Adipocyte (in vitro differentiated cells): ENCODE measurements around the gene RNASE7.
A peak's percentile ranks its signal among the peaks of the same experiment; 100 is the strongest.
"Not testable (repeated sequence)": the region's sequence is repeated elsewhere in the genome, so short reads cannot be mapped to it uniquely, and the experiment has no call there.

ENCODE experiments used
- DNase-seq: peaks from one replicate; pipeline ENCODE4 v3.0.0-alpha.2; 2015; ENCODE audit warnings: low read depth
- H3K27me3 ChIP-seq: replicated peaks from 2 replicates; pipeline ENCODE4 v1.7.0; 2013; ENCODE audit warnings: mild to moderate bottlenecking, low read length, moderate library complexity; ENCODE audit not compliant: control insufficient read depth, insufficient read depth
- H3K36me3 ChIP-seq: 2 replicates; pipeline ENCODE4 v1.7.0; 2013; ENCODE audit warnings: low read length, mild to moderate bottlenecking, moderate library complexity; ENCODE audit not compliant: control insufficient read depth, insufficient read depth, severe bottlenecking
- H3K4me1 ChIP-seq: 2 replicates; pipeline ENCODE4 v1.7.0; 2013; ENCODE audit warnings: mild to moderate bottlenecking, low read length, moderate library complexity; ENCODE audit not compliant: control insufficient read depth, insufficient read depth
- H3K4me3 ChIP-seq: 2 replicates; pipeline ENCODE4 v1.7.0; 2013; ENCODE audit warnings: mild to moderate bottlenecking, low read length, moderate library complexity
- H3K9ac ChIP-seq: 2 replicates; pipeline ENCODE4 v1.7.0; 2013; ENCODE audit warnings: mild to moderate bottlenecking, low read length, moderate library complexity
- H3K9me3 ChIP-seq: 2 replicates; pipeline ENCODE4 v1.7.0; 2013; ENCODE audit warnings: mild to moderate bottlenecking, low read length, moderate library complexity; ENCODE audit not compliant: control insufficient read depth

The RNASE7 gene

DNA sequence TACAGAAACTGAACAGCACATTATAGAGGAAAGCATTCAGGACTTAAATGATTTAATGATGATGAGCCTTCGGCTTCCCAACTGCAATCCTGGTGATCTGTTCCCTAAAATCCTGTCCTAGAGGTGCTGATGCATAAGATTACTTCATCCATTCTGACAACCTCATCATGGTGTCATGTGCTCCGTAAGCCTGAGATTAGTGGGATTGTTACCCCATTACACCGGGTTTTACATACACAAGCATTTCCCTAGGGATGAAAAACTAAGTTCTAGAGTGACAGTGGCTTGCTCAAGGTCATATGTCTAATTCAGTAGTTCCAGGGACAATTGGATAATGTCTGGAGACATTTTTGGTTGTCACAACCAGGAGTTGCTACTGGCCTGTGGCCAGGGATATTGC is 5.0 kb upstream of the RNASE7 start:
- Histone ChIP-seq H3K4me1 (peaks cover 26% of the 10 kb centered on the region), H3K9me3 (no peaks in the 10 kb centered on the region), H3K4me3 (no peak overlapping the region), H3K27me3 (peaks cover 19% of the 10 kb centered on the region), H3K9ac (no peak overlapping the region), H3K36me3 (no peaks in the 10 kb centered on the region)
- DNase-seq = no peak

DNA sequence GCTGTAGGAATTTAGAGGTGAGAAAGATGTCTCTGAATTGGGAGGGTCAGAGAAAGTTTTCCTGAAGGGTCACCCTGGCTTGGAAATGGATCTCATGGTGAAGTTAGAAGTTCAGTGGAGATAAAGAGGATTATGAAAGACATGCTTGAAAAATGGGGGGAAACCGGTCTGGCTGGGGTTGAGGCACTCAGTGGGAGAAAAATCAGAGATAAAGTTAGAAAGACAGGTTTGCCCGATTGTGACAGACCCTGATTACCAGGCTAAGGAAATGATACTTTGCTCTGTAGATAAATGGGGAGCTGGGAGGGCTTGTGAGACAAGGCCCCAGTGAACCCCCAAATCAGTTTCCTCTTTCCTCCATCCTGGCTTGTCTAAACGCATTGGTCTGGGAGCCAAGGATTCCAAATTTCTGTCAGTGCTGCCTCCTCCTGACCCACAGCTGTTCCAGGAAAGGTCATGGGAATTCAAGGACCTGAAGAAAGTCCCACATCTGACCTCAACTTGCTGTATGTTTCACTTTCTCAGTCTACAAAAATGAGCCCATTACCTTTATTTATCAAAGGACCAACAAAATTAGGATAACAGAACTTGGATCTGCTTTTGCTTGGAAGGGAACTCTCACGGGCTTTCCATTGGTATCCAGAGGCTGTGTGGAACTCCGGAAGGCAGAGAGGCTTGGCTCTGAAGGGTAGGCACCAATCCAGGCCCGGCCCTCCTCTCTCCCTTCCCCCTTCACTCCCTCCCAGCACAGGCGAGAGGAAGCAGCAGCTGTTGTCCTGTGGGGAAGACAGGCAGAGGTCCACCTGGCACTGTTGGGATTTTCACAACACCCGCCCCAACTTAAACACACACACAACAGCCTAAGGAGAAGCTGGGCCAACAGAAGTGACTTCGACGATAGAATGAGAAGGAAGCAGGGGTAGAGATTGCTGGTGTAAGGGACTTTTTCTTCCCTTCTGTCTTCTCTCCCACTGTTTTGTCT is 3.4 kb upstream of the RNASE7 start:
- Histone ChIP-seq H3K9me3 (no peaks in the 10 kb centered on the region), H3K27me3 (peaks cover 10% of the 10 kb centered on the region), H3K36me3 (no peaks in the 10 kb centered on the region), H3K9ac (peak overlapping the region; percentile 50), H3K4me1 (peaks cover 39% of the 10 kb centered on the region), H3K4me3 (no peak overlapping the region)
- DNase-seq = no peak

DNA sequence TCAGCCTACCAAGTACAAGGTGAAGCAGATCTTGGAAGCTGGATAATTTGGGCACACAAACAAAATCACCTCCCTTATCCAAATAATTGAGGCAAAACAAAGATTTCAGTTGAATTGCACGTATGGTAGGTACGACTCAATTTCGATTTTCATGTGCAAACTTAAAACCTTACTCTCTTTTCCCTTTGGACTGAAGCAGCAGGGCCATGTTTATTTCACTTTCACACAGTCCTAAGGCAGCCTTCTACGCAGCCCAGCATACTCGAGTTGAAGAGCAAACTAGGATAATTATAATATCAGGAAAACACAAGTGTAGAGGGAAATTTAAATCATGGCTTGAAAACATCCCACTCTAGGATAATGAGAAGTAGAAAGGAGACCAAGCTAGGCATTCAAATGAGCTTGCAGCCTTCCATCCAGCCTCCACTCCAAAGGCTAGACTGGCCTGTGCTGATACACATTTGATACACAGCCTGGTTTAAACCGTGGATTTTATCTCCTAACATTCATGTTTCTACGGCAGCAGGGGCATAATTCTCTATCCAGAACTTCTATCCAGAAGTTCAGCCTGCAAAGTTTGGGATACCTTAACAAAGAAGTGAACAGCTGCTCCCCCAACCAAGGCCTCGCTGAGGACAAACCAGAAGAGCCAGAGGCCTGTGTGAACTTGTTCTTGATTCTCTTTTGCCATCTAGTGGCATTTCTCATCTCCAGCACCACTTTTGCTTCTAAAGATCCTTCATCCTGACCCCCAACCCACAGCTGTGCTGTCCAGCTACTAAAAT is 2.4 kb upstream of the RNASE7 start:
- H3K9ac ChIP-seq = peak overlapping the region; percentile 50
- no peaks in the 10 kb centered on the region for H3K27me3 ChIP-seq
- DNase-seq = peak; percentile 88
- peaks cover 48% of the 10 kb centered on the region for H3K4me1 ChIP-seq
- H3K9me3 ChIP-seq = no peaks in the 10 kb centered on the region
- no peak overlapping the region for H3K4me3 ChIP-seq
- no peaks in the 10 kb centered on the region for H3K36me3 ChIP-seq

DNA sequence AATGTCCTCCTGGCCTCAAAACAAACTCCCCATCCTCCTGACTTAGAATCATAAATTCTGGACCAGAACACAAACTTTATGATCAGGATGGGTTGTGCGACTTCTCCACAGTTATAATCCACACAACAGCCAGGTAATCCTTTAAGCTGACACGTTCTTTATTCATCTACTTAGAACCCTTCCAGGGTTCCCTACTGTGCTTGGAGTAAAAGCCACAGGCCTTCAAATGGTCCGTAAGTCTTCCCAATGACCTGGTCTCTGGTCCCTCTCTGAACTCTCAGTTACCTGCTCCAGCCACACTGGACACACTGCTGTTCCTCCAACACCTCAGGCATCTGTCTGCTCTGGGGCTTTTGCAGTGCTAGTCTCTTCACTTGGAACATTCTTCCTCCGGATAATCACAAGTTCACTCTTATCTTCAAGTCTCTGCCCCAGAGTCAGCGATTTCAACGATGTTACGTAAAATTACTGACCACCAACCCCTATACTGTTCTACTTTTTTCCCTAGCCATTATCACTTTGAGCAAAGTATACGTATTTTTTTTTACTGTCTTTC is 1.7 kb upstream of the RNASE7 start:
- peaks cover 50% of the 10 kb centered on the region for H3K4me1 ChIP-seq
- no peaks in the 10 kb centered on the region for H3K27me3 ChIP-seq
- no peak overlapping the region for H3K4me3 ChIP-seq
- DNase-seq = no peak
- H3K9ac ChIP-seq = peak overlapping the region; percentile 50
- H3K9me3 ChIP-seq = no peaks in the 10 kb centered on the region
- no peaks in the 10 kb centered on the region for H3K36me3 ChIP-seq

DNA sequence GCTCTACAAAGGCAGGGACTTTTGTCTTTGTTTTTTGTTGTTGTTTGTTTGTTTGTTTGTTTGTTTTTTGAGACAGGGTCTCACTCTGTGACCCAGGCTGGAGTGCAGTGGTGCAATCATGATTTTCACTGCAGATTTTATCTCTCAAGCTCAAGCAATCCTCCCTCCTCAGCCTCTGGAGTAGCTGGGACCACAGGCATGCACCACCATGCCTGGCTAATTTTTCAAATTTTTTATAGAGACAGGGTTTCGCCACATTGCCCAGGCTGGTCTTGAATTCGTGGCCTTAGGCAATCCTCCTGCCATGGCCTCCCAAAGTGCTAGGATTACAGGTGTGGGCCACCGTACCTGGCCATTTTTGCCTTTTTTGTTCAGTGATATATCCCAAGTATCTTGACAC is 1.2 kb upstream of the RNASE7 start:
- H3K27me3 ChIP-seq, H3K36me3 ChIP-seq, H3K9me3 ChIP-seq, H3K9ac ChIP-seq, H3K4me3 ChIP-seq: not testable (repeated sequence)
- H3K4me1 ChIP-seq = peaks cover 50% of the 10 kb centered on the region
- peak; percentile 25 for DNase-seq

DNA sequence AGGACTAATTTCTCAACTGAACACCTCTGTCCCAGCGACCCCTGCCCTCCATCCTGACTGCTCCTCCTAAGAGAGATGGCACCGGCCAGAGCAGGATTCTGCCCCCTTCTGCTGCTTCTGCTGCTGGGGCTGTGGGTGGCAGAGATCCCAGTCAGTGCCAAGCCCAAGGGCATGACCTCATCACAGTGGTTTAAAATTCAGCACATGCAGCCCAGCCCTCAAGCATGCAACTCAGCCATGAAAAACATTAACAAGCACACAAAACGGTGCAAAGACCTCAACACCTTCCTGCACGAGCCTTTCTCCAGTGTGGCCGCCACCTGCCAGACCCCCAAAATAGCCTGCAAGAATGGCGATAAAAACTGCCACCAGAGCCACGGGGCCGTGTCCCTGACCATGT is 756 bp downstream of the RNASE7 start:
- Histone ChIP-seq H3K4me1 (peaks cover 56% of the 10 kb centered on the region), H3K27me3 (no peaks in the 10 kb centered on the region), H3K9me3 (no peaks in the 10 kb centered on the region), H3K4me3 (no peak overlapping the region), H3K9ac (no peak overlapping the region), H3K36me3 (no peaks in the 10 kb centered on the region)
- no peak for DNase-seq

DNA sequence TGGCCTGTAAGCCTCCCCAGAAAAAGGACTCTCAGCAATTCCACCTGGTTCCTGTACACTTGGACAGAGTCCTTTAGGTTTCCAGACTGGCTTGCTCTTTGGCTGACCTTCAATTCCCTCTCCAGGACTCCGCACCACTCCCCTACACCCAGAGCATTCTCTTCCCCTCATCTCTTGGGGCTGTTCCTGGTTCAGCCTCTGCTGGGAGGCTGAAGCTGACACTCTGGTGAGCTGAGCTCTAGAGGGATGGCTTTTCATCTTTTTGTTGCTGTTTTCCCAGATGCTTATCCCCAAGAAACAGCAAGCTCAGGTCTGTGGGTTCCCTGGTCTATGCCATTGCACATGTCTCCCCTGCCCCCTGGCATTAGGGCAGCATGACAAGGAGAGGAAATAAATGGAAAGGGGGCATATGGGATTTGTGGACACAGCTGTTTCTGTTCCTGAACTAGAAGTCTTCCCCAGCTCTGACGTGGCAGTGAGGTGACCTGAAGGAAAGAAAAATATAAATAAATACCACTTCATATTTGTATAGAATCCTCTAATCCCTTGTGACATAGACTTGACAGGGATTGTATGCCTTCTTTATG is 1.3 kb downstream of the RNASE7 start:
- Histone ChIP-seq H3K4me3 (no peak overlapping the region), H3K27me3 (no peaks in the 10 kb centered on the region), H3K36me3 (no peaks in the 10 kb centered on the region), H3K9me3 (no peaks in the 10 kb centered on the region), H3K9ac (no peak overlapping the region), H3K4me1 (peaks cover 58% of the 10 kb centered on the region)
- no peak for DNase-seq

DNA sequence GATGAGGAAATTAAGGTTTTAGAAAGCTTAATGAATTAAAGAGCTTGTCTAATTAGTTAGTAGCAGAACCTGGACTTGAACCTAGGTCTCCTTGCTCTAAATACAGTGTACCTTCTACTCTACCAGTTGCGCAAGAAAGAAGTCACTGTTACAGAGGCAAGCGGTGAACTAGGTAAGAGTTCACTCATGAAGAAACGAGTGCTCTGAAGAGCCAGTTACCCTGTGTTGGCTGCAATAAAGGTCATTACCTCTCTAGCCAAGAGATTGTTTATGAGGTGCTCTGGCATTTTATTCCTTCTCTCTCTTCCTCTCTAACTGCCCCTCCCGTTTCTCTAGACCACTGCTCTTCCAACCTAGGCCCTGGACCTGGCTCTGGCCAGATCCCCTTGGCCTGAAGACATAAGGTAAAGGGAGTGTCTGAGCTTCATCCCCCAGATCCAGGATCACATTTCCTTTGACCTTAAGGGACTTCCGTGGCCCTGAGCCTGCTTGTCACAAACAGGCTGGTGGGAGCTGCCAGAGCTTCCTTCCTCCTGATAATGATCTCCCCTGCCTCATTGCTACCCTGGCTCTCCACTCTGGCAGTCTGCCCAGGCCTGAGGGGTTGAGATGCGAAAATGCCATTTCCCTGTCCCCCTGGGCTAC is 1.9 kb downstream of the RNASE7 start:
- no peak for DNase-seq

DNA sequence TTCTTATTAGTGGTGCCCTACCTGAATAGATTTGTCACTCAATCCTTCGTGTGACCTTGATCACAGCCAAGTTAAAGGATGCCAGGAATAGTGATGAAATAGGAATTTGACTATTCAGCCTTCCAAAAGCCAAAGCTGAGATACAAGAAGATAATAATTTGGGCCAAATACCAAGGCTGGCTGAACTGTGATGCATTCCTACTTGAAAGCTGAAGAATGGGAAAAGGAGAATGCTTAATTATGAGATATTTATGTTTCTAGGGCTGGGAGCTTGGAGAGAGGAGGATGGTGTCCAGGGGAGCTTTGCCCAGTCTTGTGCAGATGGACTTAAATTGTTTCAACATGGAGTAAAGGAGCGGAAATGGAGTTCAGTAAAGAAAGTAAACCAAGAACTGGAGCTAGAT is 5.2 kb downstream of the RNASE7 start:
- Histone ChIP-seq H3K27me3 (no peaks in the 10 kb centered on the region), H3K9ac (peak overlapping the region; percentile 32), H3K4me3 (peak overlapping the region; percentile 19), H3K36me3 (no peaks in the 10 kb centered on the region), H3K4me1 (peaks cover 34% of the 10 kb centered on the region), H3K9me3 (no peaks in the 10 kb centered on the region)
- peak; percentile 42 for DNase-seq

More for the DNA sequence above, 1.9 kb downstream of the RNASE7 start:
- H3K4me3 ChIP-seq = no peak overlapping the region
- H3K36me3 ChIP-seq = no peaks in the 10 kb centered on the region
- no peak overlapping the region for H3K9ac ChIP-seq
- H3K9me3 ChIP-seq = no peaks in the 10 kb centered on the region
- H3K4me1 ChIP-seq = peaks cover 52% of the 10 kb centered on the region
- no peaks in the 10 kb centered on the region for H3K27me3 ChIP-seq

DNA sequence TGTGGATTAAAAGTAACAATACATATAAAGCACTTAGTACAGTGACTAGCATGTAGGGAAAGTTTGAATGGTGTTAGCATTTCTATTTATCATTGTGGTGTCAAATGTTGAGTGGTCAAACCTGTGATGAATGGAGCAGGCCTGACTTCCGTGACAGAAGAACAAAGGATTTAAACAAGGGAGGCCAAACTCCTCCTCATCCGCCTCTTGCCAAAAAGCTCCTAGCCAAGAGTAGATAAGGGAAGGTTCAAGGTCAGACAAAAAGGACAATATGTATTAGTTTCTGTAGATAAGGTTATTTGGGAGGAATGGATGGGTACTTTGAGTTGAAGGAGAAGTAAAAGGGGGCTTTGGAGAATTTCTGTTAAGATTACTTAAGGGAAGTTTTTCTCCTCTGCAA is 6.5 kb downstream of the RNASE7 start:
- Histone ChIP-seq H3K9me3 (no peaks in the 10 kb centered on the region), H3K9ac (no peak overlapping the region), H3K36me3 (no peaks in the 10 kb centered on the region), H3K4me3 (no peak overlapping the region), H3K27me3 (no peaks in the 10 kb centered on the region), H3K4me1 (peaks cover 22% of the 10 kb centered on the region)
- DNase-seq = no peak
